HepG2 (cell line): ENCODE results near the gene YAP1. TPM values are rescaled to one million over a fixed set of nuclear protein-coding genes. Genes with fewer than 3 reads are reported as not detected.

Experiments
- ATAC-seq: fragments of 200-7000 bp; cut with Tn5 transposase; 3 replicates; pipeline ENCODE4 v1.9.1; 2020; ENCODE audit warnings: mild to moderate bottlenecking, moderate library complexity
- BruUV-seq: library from RNA; stranded (reverse); fragments of 400-500 nt; replicated peaks from 2 replicates; lab custom pipeline; 2021; lab: Mats Ljungman, UMichigan
- CTCF ChIA-PET: fragments of 300-600 bp; formaldehyde crosslinking; extraction: SDS; loops from one replicate; lab custom pipeline; 2021; ENCODE audit warnings: low total read pairs, inconsistent platforms, low intra/inter-chr PET ratio; lab: Yijun Ruan, JAX
- POLR2A ChIA-PET: fragments of 350-600 bp; sonication (Branson Sonifier 250); formaldehyde crosslinking; loops from one replicate; lab custom pipeline; 2020; ENCODE audit warnings: antibody characterized with exemption, inconsistent platforms; lab: Yijun Ruan, JAX
- DNase-seq: peaks from one replicate; pipeline ENCODE4 v3.0.0-alpha.2; 2015; ENCODE audit warnings: low spot score
- FAIRE-seq: peaks from 3 replicates; lab custom pipeline; 2011; peaks lifted over from hg19 to GRCh38; lab: Jason Lieb, UNC
- H2AFZ ChIP-seq: one replicate; pipeline ENCODE4 v1.6.1; 2011; ENCODE audit warnings: low read length, inconsistent platforms
- H3K27ac ChIP-seq: fragments of 300-600 bp; 3 replicates; pipeline ENCODE4 v1.8.0; 2011; ENCODE audit warnings: mixed run types, mild to moderate bottlenecking, mixed read lengths, low read length, inconsistent platforms; ENCODE audit not compliant: insufficient read depth; ENCODE audit errors: extremely low read length
- H3K27me3 ChIP-seq, 2 experiments: fragments of 200-600 bp in 1 of 2; 2 replicates in 1 of 2; 3 replicates in 1 of 2; pipeline versions ENCODE4 v1.6.0 to v1.8.0; 2011; ENCODE audit warnings: low read length in 2 of 2, mild to moderate bottlenecking in 2 of 2, moderate library complexity in 2 of 2, inconsistent platforms in 1 of 2; ENCODE audit not compliant: insufficient read depth in 2 of 2, control insufficient read depth in 1 of 2
- H3K36me3 ChIP-seq, 2 experiments: fragments of 200-600 bp in 1 of 2; replicated peaks in 1 of 2; 2 replicates in 1 of 2; 3 replicates in 1 of 2; pipeline versions ENCODE4 v1.5.1 to v1.8.0; 2011; ENCODE audit warnings: low read length in 2 of 2, inconsistent platforms in 1 of 2; ENCODE audit not compliant: insufficient read depth in 2 of 2, control insufficient read depth in 1 of 2
- H3K4me1 ChIP-seq: 2 replicates; pipeline ENCODE4 v1.5.1; 2012; ENCODE audit warnings: low read length, inconsistent platforms; ENCODE audit not compliant: insufficient read depth
- H3K4me2 ChIP-seq: 2 replicates; pipeline ENCODE4 v1.6.0; 2011; ENCODE audit warnings: low read depth, low read length, inconsistent platforms
- H3K4me3 ChIP-seq, 3 experiments: fragments of 200-600 bp in 1 of 3; sonication (generic), shearing (Covaris generic) in 1 of 3; replicated peaks in 1 of 3; 2 replicates each; pipeline ENCODE4 v1.5.1; 2011 to 2016; ENCODE audit warnings: low read length in 3 of 3, inconsistent platforms in 2 of 3, low read depth in 2 of 3, mild to moderate bottlenecking in 2 of 3, control low read depth in 1 of 3, mixed read lengths in 1 of 3; ENCODE audit not compliant: insufficient read depth in 1 of 3
- H3K79me2 ChIP-seq: one replicate; pipeline ENCODE4 v1.6.1; 2011; ENCODE audit warnings: low read length, inconsistent platforms; ENCODE audit not compliant: insufficient read depth
- H3K9ac ChIP-seq: 2 replicates; pipeline ENCODE4 v1.6.0; 2011; ENCODE audit warnings: mild to moderate bottlenecking, low read depth, low read length, inconsistent platforms; ENCODE audit not compliant: insufficient read depth
- H3K9me3 ChIP-seq: 2 replicates; pipeline ENCODE4 v1.5.1; 2012; ENCODE audit warnings: mild to moderate bottlenecking, low read length
- H4K20me1 ChIP-seq: 2 replicates; pipeline ENCODE4 v1.6.0; 2011; ENCODE audit warnings: inconsistent platforms, mild to moderate bottlenecking, low read length, moderate library complexity; ENCODE audit not compliant: insufficient read depth
- FOXA3 ChIP-seq: IDR thresholded peaks from 2 replicates; pipeline ENCODE4 v1.6.1; 2016; ENCODE audit warnings: missing genetic modification reagents, missing compliant biosample characterization
- ZFP37 ChIP-seq: sonication (generic); formaldehyde crosslinking; IDR thresholded peaks from 2 replicates; pipeline ENCODE4 v1.4.0; 2020; ENCODE audit warnings: missing genetic modification reagents, borderline replicate concordance
- ZMAT3 ChIP-seq: sonication (generic); formaldehyde crosslinking; conservative IDR thresholded peaks from 2 replicates; pipeline ENCODE4 v1.7.0; 2021; ENCODE audit warnings: missing genetic modification reagents
- WGBS: methylation state at CpG from one replicate; pipeline ENCODE4 v1.1.6; 2017; ENCODE audit warnings: low lambda C conversion rate; 5-methylcytosine and 5-hydroxymethylcytosine counted together
- in situ Hi-C: cut with HindIII; loops from 2 replicates; pipeline ENCODE4 v1.10.0; 2017; ENCODE audit warnings: low pct_unique_long_range_greater_than_20kb; ENCODE audit not compliant: extremely low pct_ligation_motif_present
- intact Hi-C: fragments of 100-400 bp; cut with micrococcal nuclease; formaldehyde crosslinking; loops from one replicate; pipeline ENCODE4 v1.10.0; 2022; ENCODE audit not compliant: unreplicated experiment
- polyA plus RNA-seq, 8 experiments: library from polyadenylated mRNA; depleted of rRNA in 3 of 8; stranded (reverse) in 7 of 8; unstranded in 1 of 8; fragments of >200 nt; fragmentation: Illumina TruSeq in 4 of 8; extraction: Trizol in 4 of 8; gene quantifications; 2 replicates each; pipeline versions ENCODE4 v1.2.1 to v1.2.3, GENCODE V29; 2011 to 2016; ENCODE audit warnings: low read depth in 4 of 8, missing spikeins in 1 of 8, mixed read lengths in 1 of 8; ENCODE audit not compliant: insufficient read depth in 1 of 8
- total RNA-seq, 5 experiments: library from RNA; depleted of rRNA; stranded (reverse); fragments of >200 nt; fragmentation: Illumina TruSeq; extraction: Trizol; gene quantifications; 2 replicates each; pipeline ENCODE4 v1.2.3, GENCODE V29; 2016; ENCODE audit warnings: low read depth in 1 of 5
- TF ChIP-seq, protein P1 (sequence below): sonication (generic); formaldehyde crosslinking; IDR thresholded peaks from 2 replicates; pipeline ENCODE4 v1.4.0; 2020; ENCODE audit warnings: missing genetic modification reagents; ENCODE audit errors: not compliant biosample characterization
- TF ChIP-seq, protein P2 (sequence below): sonication (generic); formaldehyde crosslinking; IDR thresholded peaks from 2 replicates; pipeline ENCODE4 v1.4.0; 2020; ENCODE audit warnings: missing genetic modification reagents
- TF ChIP-seq, protein P3 (sequence below): IDR thresholded peaks from 2 replicates; pipeline ENCODE4 v1.6.1; 2016; ENCODE audit warnings: missing genetic modification reagents, missing compliant biosample characterization

The YAP1 gene
- total and polyA plus RNA-seq, 2 of the 13 experiments (the other 11 are each of a cell fraction or from before 2014, with no cell fraction given) = 59.5 to 91.0 TPM

DNA sequence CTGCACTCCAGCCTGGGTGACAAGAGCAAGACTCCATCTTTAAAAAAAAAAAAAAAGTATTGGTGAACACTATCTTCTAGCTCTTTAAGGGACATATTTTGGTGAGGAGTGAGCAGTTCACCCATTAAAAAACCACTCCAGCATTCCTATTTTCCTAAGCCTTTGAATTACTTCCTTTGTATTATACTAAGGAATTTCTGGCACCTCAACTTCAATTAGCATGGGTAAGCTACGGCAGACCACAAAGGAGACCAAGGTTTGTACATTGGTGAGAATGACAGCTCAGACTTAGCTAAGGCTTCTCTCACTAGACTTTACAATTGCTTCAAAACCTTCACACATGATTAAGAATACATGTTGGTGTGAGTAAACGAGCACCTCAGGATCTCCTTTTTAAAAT, 150.0 kb downstream of the YAP1 start:
- ATAC-seq (no peak), DNase-seq (no peak), FAIRE-seq (no peak)
- Histone ChIP-seq H3K79me2 (no peaks in the 10 kb centered on the region), H3K4me3 (no peak overlapping the region), H3K27me3 (no peaks in the 10 kb centered on the region), H3K27ac (no peak overlapping the region), H2AFZ (no peak overlapping the region), H3K4me1 (peaks cover 11% of the 10 kb centered on the region), H3K4me2 (no peak overlapping the region), H4K20me1 (no peaks in the 10 kb centered on the region), H3K9ac (no peak overlapping the region), H3K36me3 (no peaks in the 10 kb centered on the region), H3K9me3 (no peaks in the 10 kb centered on the region)
- ChIA-PET CTCF (no interaction called here), POLR2A (no interaction called here)
- intact Hi-C loops = no loop called here
- in situ Hi-C loops = no loop called here
- BruUV-seq = no TSS peak
- TF ChIP-seq, protein P1, sequence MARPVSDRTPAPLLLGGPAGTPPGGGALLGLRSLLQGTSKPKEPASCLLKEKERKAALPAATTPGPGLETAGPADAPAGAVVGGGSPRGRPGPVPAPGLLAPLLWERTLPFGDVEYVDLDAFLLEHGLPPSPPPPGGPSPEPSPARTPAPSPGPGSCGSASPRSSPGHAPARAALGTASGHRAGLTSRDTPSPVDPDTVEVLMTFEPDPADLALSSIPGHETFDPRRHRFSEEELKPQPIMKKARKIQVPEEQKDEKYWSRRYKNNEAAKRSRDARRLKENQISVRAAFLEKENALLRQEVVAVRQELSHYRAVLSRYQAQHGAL (CRISPR knock-in tag) = no peak
- 88% methylated on average over 2 of the region's 2 CpGs for WGBS

DNA sequence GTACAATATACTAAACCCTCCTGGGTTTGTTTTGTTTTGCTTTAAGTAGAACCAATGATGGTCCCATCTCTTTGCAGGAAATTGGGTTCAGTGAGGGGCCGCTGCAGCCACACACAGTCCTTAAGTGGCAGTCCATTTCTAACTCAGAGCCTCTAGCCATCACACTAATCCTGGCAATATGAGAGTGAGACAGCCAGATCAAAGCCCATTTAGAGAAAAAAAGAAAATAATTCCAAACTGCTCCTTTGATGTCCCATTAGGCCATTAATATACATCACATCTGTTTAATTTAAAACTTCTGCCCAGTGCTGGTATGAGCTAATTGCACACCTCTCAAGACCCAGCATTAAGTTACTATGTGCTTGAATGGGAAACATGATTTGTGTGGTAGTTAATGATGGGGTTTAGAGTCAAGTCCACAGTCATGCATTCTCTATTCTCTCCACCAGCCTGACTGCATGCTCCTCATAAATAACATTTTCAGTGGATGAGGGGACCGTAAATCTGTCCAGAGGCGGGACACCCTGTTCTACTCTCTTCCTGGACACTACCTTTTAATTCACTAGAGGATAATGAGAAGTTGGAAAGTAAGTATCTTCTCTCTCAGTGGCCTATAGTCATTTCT, 153.2 kb downstream of the YAP1 start:
- WGBS = 100% methylated on average over 3 of the region's 3 CpGs
- intact Hi-C loops = no loop called here
- CTCF ChIA-PET = no interaction called here

More for the DNA sequence above, 153.2 kb downstream of the YAP1 start:
- in situ Hi-C loops = no loop called here
- Histone ChIP-seq H3K27ac (no peak overlapping the region), H3K4me1 (peaks cover 28% of the 10 kb centered on the region), H3K4me2 (no peak overlapping the region), H3K4me3 (no peak overlapping the region), H3K79me2 (no peaks in the 10 kb centered on the region), H3K9ac (no peak overlapping the region), H4K20me1 (no peaks in the 10 kb centered on the region), H3K9me3 (no peaks in the 10 kb centered on the region), H3K27me3 (no peaks in the 10 kb centered on the region), H2AFZ (no peak overlapping the region), H3K36me3 (no peaks in the 10 kb centered on the region)
- no peak for DNase-seq
- TF ChIP-seq, protein P2, sequence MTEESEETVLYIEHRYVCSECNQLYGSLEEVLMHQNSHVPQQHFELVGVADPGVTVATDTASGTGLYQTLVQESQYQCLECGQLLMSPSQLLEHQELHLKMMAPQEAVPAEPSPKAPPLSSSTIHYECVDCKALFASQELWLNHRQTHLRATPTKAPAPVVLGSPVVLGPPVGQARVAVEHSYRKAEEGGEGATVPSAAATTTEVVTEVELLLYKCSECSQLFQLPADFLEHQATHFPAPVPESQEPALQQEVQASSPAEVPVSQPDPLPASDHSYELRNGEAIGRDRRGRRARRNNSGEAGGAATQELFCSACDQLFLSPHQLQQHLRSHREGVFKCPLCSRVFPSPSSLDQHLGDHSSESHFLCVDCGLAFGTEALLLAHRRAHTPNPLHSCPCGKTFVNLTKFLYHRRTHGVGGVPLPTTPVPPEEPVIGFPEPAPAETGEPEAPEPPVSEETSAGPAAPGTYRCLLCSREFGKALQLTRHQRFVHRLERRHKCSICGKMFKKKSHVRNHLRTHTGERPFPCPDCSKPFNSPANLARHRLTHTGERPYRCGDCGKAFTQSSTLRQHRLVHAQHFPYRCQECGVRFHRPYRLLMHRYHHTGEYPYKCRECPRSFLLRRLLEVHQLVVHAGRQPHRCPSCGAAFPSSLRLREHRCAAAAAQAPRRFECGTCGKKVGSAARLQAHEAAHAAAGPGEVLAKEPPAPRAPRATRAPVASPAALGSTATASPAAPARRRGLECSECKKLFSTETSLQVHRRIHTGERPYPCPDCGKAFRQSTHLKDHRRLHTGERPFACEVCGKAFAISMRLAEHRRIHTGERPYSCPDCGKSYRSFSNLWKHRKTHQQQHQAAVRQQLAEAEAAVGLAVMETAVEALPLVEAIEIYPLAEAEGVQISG (CRISPR knock-in tag) = no peak
- no peak for TF ChIP-seq ZFP37 (CRISPR knock-in tag)
- TF ChIP-seq, protein P3, sequence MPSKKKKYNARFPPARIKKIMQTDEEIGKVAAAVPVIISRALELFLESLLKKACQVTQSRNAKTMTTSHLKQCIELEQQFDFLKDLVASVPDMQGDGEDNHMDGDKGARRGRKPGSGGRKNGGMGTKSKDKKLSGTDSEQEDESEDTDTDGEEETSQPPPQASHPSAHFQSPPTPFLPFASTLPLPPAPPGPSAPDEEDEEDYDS (CRISPR knock-in tag) = no peak
- TF ChIP-seq ZMAT3 (CRISPR knock-in tag) = no peak
- TF ChIP-seq FOXA3 = no peak
- no peak for ATAC-seq
- no TSS peak for BruUV-seq
- FAIRE-seq = no peak
- POLR2A ChIA-PET = no interaction called here
